ENCODE data around the gene SELENON.

GRCh38 chr1:25800703-25801377 lies 847 bp downstream of the SELENON start:
- TF ChIP-seq, protein P1, sequence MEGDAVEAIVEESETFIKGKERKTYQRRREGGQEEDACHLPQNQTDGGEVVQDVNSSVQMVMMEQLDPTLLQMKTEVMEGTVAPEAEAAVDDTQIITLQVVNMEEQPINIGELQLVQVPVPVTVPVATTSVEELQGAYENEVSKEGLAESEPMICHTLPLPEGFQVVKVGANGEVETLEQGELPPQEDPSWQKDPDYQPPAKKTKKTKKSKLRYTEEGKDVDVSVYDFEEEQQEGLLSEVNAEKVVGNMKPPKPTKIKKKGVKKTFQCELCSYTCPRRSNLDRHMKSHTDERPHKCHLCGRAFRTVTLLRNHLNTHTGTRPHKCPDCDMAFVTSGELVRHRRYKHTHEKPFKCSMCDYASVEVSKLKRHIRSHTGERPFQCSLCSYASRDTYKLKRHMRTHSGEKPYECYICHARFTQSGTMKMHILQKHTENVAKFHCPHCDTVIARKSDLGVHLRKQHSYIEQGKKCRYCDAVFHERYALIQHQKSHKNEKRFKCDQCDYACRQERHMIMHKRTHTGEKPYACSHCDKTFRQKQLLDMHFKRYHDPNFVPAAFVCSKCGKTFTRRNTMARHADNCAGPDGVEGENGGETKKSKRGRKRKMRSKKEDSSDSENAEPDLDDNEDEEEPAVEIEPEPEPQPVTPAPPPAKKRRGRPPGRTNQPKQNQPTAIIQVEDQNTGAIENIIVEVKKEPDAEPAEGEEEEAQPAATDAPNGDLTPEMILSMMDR (conservative IDR thresholded peaks at IDR 0.05; ENCODE audit: low read length) = no peak
- TF ChIP-seq EZH2phosphoT487 (IDR thresholded peaks at IDR 0.05; ENCODE audit: borderline replicate concordance, low read depth, low read length) = no peak
